ENCODE results near the gene ADGRB2.

Gene ADGRB2

DNA sequence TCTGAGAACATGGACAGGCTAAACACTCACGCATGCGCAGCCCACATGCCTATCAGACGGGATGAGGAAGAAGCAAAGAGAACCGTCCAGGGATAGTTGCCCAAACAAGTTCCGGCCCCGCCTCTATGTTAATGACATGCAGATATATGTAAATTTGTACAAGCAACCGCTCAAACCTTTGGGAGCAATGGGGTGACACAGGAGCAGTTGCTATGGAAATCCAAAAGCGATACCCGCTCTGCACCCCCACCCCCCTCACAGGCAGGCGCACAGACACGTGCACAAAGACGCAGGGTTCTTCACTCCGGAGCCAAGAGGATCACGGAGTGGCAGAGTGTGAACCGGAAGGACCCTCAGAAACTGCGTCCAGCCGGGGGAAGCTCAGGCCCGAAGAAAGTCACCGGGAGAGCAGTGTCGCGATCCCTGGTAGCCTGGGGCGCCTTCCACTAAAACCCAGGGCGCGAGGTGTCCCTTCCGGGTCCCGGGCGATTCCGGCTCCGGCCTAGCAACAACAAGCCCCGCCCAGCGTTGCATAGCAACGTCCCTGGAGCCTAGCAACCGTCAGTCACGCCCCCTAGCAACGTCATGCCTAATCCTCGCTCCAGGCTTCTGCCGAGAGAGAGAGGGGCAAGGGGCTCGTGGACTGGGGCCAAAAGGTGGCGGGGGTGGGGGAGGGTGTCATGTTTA, 24.1 kb upstream of the ADGRB2 start:
- Histone ChIP-seq H3K4me3 (ENCODE audit: low read depth, low read length) (peak overlapping the region; percentile 73), H2AK5ac (ENCODE audit: low read length) (peak overlapping the region; percentile 44), H4K91ac (ENCODE audit: low read depth, low read length) (peak overlapping the region; percentile 85), H2BK120ac (ENCODE audit: insufficient read depth, low read length, poor library complexity) (peak overlapping the region; percentile 70), H4K12ac (ENCODE audit: low read depth, low read length) (peak overlapping the region; percentile 88), H3K18ac (ENCODE audit: low read length) (peak overlapping the region; percentile 57), H3K4ac (ENCODE audit: low read depth, low read length) (peak overlapping the region; percentile 28), H3K4me2 (ENCODE audit: low read length) (peak overlapping the region; percentile 96), H3K14ac (ENCODE audit: low read length) (peak overlapping the region; percentile 91), H3K79me1 (ENCODE audit: low read length) (peaks cover 3% of the 10 kb centered on the region), H3K79me2 (ENCODE audit: control insufficient read depth, insufficient read depth, low read length, poor library complexity) (peaks cover 2% of the 10 kb centered on the region), H2BK5ac (ENCODE audit: low read depth, low read length, poor library complexity) (peak overlapping the region; percentile 62), H2BK12ac (ENCODE audit: low read length) (peak overlapping the region; percentile 58), H3K4me1 (ENCODE audit: control insufficient read depth in 1 of 2, insufficient read depth in 2 of 2, low read length in 2 of 2) (peaks cover 5 to 8% of the 10 kb centered on the region in 2 experiments), H3K23ac (ENCODE audit: low read length) (no peak overlapping the region), H3K9ac (ENCODE audit: low read length) (no peak overlapping the region), H3K9me3 (ENCODE audit: insufficient read depth, low read depth, low read length) (peaks cover 2% of the 10 kb centered on the region), H3K27me3 (ENCODE audit: insufficient read depth, low read length) (no peaks in the 10 kb centered on the region), H3K36me3 (ENCODE audit: control insufficient read depth in 1 of 2, insufficient read depth in 2 of 2, low read length in 2 of 2) (no peaks in the 10 kb centered on the region), H2AFZ (ENCODE audit: insufficient read depth, low read length, poor library complexity) (peak overlapping the region; percentile 82), H3K27ac (ENCODE audit: low read depth, low read length) (peak overlapping the region; percentile 51), H4K8ac (ENCODE audit: low read depth, low read length) (peak overlapping the region; percentile 93)
- no CpG with 5 or more reads among the region's 39 CpGs for WGBS (ENCODE audit: extremely low coverage, insufficient coverage, insufficient read length)
- DNase-seq, result peak; percentile 92 to 98

DNA sequence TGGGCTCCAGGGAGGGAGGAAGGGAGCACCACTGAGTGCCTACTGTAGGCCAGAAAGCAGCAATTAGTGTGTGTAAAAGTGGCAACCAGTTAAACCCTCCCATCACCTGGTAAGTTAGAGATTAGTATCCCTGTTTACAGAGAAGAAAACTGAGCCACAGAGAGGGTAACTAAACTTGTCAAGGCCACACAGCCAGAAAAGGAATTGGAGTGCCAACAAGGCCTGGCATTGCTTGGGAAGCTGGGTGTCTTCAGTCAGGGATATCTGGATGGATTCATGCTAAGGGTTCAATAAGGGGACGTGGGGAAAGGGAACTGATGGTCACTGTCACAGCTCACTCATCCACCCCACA, 23.6 kb upstream of the ADGRB2 start:
- no peak overlapping the region for H3K18ac ChIP-seq (ENCODE audit: low read length)
- DNase-seq, result no peak
- H4K8ac ChIP-seq (ENCODE audit: low read depth, low read length), result peak overlapping the region; percentile 93
- H3K27ac ChIP-seq (ENCODE audit: low read depth, low read length), result no peak overlapping the region
- no peak overlapping the region for H2BK120ac ChIP-seq (ENCODE audit: insufficient read depth, low read length, poor library complexity)
- no peaks in the 10 kb centered on the region for H3K27me3 ChIP-seq (ENCODE audit: insufficient read depth, low read length)
- no peak overlapping the region for H3K4me2 ChIP-seq (ENCODE audit: low read length)
- H2AFZ ChIP-seq (ENCODE audit: insufficient read depth, low read length, poor library complexity), result no peak overlapping the region
- H4K91ac ChIP-seq (ENCODE audit: low read depth, low read length), result no peak overlapping the region
- H2BK5ac ChIP-seq (ENCODE audit: low read depth, low read length, poor library complexity), result no peak overlapping the region
- no peak overlapping the region for H3K14ac ChIP-seq (ENCODE audit: low read length)
- no peak overlapping the region for H3K4me3 ChIP-seq (ENCODE audit: low read depth, low read length)
- WGBS (ENCODE audit: extremely low coverage, insufficient coverage, insufficient read length), result no CpG with 5 or more reads among the region's 1 CpG
- peaks cover 2% of the 10 kb centered on the region for H3K79me2 ChIP-seq (ENCODE audit: control insufficient read depth, insufficient read depth, low read length, poor library complexity)
- no peak overlapping the region for H2BK12ac ChIP-seq (ENCODE audit: low read length)
- H3K79me1 ChIP-seq (ENCODE audit: low read length), result peaks cover 3% of the 10 kb centered on the region
- no peak overlapping the region for H4K12ac ChIP-seq (ENCODE audit: low read depth, low read length)
- H3K9ac ChIP-seq (ENCODE audit: low read length), result no peak overlapping the region
- H3K23ac ChIP-seq (ENCODE audit: low read length), result no peak overlapping the region
- H3K4ac ChIP-seq (ENCODE audit: low read depth, low read length), result no peak overlapping the region
- H2AK5ac ChIP-seq (ENCODE audit: low read length), result no peak overlapping the region
- no peaks in the 10 kb centered on the region for H3K36me3 ChIP-seq (ENCODE audit: control insufficient read depth in 1 of 2, insufficient read depth in 2 of 2, low read length in 2 of 2)
- peaks cover 2% of the 10 kb centered on the region for H3K9me3 ChIP-seq (ENCODE audit: insufficient read depth, low read depth, low read length)
- peaks cover 5 to 8% of the 10 kb centered on the region in 2 experiments for H3K4me1 ChIP-seq (ENCODE audit: control insufficient read depth in 1 of 2, insufficient read depth in 2 of 2, low read length in 2 of 2)

DNA sequence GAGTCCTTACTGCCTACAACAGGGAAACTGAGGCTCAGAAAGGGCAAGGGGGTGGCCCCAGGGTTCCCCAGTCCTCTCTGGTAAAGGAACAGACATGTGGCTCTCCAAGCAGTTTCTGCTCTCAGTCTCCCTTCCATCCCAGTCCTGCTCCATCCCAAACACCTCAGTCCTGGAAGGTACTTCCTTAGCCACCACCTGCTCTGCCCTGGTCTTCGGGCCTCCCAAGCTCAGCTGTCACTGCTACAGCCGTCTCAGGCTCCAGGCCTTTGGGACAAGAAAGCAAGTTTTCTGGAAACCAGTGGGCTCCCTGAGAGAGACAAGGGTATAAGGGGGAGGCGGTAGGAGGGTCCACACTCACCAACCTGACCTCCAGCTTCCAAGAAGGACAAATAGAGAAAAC, 23.1 kb upstream of the ADGRB2 start:
- no CpG with 5 or more reads among the region's 3 CpGs for WGBS (ENCODE audit: extremely low coverage, insufficient coverage, insufficient read length)
- H4K8ac ChIP-seq (ENCODE audit: low read depth, low read length), result no peak overlapping the region
- H3K4me3 ChIP-seq (ENCODE audit: low read depth, low read length), result no peak overlapping the region
- H4K91ac ChIP-seq (ENCODE audit: low read depth, low read length), result no peak overlapping the region
- peaks cover 3% of the 10 kb centered on the region for H3K79me1 ChIP-seq (ENCODE audit: low read length)
- no peaks in the 10 kb centered on the region for H3K27me3 ChIP-seq (ENCODE audit: insufficient read depth, low read length)
- H2BK5ac ChIP-seq (ENCODE audit: low read depth, low read length, poor library complexity), result no peak overlapping the region
- H2BK120ac ChIP-seq (ENCODE audit: insufficient read depth, low read length, poor library complexity), result no peak overlapping the region
- H3K4me1 ChIP-seq (ENCODE audit: control insufficient read depth in 1 of 2, insufficient read depth in 2 of 2, low read length in 2 of 2), result peaks cover 5 to 8% of the 10 kb centered on the region in 2 experiments
- H2AFZ ChIP-seq (ENCODE audit: insufficient read depth, low read length, poor library complexity), result no peak overlapping the region
- no peak overlapping the region for H2AK5ac ChIP-seq (ENCODE audit: low read length)
- H3K4me2 ChIP-seq (ENCODE audit: low read length), result no peak overlapping the region
- DNase-seq, result no peak
- H3K27ac ChIP-seq (ENCODE audit: low read depth, low read length), result no peak overlapping the region
- no peak overlapping the region for H4K12ac ChIP-seq (ENCODE audit: low read depth, low read length)
- no peak overlapping the region for H3K23ac ChIP-seq (ENCODE audit: low read length)
- no peaks in the 10 kb centered on the region for H3K36me3 ChIP-seq (ENCODE audit: control insufficient read depth in 1 of 2, insufficient read depth in 2 of 2, low read length in 2 of 2)
- H3K4ac ChIP-seq (ENCODE audit: low read depth, low read length), result no peak overlapping the region
- peaks cover 2% of the 10 kb centered on the region for H3K9me3 ChIP-seq (ENCODE audit: insufficient read depth, low read depth, low read length)
- peaks cover 2% of the 10 kb centered on the region for H3K79me2 ChIP-seq (ENCODE audit: control insufficient read depth, insufficient read depth, low read length, poor library complexity)
- H2BK12ac ChIP-seq (ENCODE audit: low read length), result peak overlapping the region; percentile 7
- no peak overlapping the region for H3K18ac ChIP-seq (ENCODE audit: low read length)
- H3K9ac ChIP-seq (ENCODE audit: low read length), result no peak overlapping the region
- no peak overlapping the region for H3K14ac ChIP-seq (ENCODE audit: low read length)

DNA sequence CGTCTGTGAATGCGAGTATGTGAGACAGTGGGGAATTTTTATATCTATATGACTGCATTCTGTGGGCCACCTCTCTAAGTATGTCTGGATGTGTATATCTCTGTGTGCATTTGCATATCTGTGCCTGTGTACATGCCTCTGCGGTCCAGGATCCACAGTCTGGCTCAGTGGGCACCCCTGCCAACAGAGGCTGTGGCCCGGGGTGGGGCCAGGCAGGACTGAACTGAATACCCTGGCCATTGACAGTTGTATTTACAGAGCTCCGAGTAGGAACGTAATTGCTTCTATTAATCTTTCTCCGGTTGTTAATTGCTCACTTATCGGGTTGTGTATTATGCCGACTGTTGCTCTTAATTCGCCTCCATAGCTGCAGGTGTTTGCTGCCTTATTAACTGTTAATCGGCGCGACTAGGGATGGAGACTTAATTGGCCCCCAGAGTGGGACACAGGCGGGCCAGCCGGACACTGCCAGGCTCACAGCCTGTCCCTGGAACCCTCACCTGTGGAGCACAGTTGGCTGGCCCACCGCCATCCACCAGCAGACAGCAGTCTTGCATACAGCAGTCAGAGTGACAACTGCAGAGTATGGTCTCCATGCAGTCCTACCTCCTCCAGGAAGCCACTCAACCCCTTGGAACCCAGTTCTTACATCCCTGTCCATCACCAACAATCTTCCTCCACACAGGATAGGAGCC, 22.4 kb upstream of the ADGRB2 start:
- Histone ChIP-seq H3K4me1 (ENCODE audit: control insufficient read depth in 1 of 2, insufficient read depth in 2 of 2, low read length in 2 of 2) (peaks cover 5 to 8% of the 10 kb centered on the region in 2 experiments), H2AFZ (ENCODE audit: insufficient read depth, low read length, poor library complexity) (no peak overlapping the region), H3K14ac (ENCODE audit: low read length) (no peak overlapping the region), H4K91ac (ENCODE audit: low read depth, low read length) (no peak overlapping the region), H2BK120ac (ENCODE audit: insufficient read depth, low read length, poor library complexity) (no peak overlapping the region), H2BK5ac (ENCODE audit: low read depth, low read length, poor library complexity) (no peak overlapping the region), H3K4ac (ENCODE audit: low read depth, low read length) (no peak overlapping the region), H3K79me2 (ENCODE audit: control insufficient read depth, insufficient read depth, low read length, poor library complexity) (peaks cover 2% of the 10 kb centered on the region), H3K9ac (ENCODE audit: low read length) (no peak overlapping the region), H3K9me3 (ENCODE audit: insufficient read depth, low read depth, low read length) (peaks cover 2% of the 10 kb centered on the region), H4K12ac (ENCODE audit: low read depth, low read length) (no peak overlapping the region), H3K27ac (ENCODE audit: low read depth, low read length) (no peak overlapping the region), H3K36me3 (ENCODE audit: control insufficient read depth in 1 of 2, insufficient read depth in 2 of 2, low read length in 2 of 2) (no peaks in the 10 kb centered on the region), H3K27me3 (ENCODE audit: insufficient read depth, low read length) (no peaks in the 10 kb centered on the region), H3K79me1 (ENCODE audit: low read length) (peaks cover 3% of the 10 kb centered on the region), H2BK12ac (ENCODE audit: low read length) (no peak overlapping the region), H2AK5ac (ENCODE audit: low read length) (no peak overlapping the region), H3K23ac (ENCODE audit: low read length) (no peak overlapping the region), H3K4me2 (ENCODE audit: low read length) (no peak overlapping the region), H3K4me3 (ENCODE audit: low read depth, low read length) (no peak overlapping the region), H4K8ac (ENCODE audit: low read depth, low read length) (no peak overlapping the region), H3K18ac (ENCODE audit: low read length) (no peak overlapping the region)
- WGBS (ENCODE audit: extremely low coverage, insufficient coverage, insufficient read length), result no CpG with 5 or more reads among the region's 16 CpGs
- DNase-seq, result no peak
